ENCODE data around the gene ALMS1.
"Not testable (repeated sequence)": the region's sequence is repeated elsewhere in the genome, so short reads cannot be mapped to it uniquely, and the experiment has no call there.

The ALMS1 gene

DNA sequence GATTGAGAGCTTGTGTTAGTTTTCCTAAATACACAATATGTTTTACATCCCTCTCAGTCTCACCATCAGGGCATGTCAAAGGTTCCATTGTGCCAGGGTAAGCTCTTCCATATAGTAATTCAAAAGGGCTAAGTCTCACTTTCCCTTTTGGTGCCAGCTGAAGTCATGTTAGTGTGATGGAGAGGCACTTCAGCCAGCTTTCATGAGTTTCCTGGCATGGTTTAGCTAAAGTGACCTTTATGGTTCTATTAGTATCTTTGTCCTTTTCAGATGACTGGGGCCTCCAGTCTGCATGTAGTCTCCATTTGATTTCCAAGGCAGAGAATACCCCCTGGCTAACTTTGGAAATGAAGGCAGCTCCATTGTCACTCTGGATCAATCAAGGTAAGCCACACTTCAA is 229.4 kb downstream of the ALMS1 start:
- DNase-seq (ENCODE audit: low read depth in 2 of 3, low spot score in 2 of 3) = no peak

DNA sequence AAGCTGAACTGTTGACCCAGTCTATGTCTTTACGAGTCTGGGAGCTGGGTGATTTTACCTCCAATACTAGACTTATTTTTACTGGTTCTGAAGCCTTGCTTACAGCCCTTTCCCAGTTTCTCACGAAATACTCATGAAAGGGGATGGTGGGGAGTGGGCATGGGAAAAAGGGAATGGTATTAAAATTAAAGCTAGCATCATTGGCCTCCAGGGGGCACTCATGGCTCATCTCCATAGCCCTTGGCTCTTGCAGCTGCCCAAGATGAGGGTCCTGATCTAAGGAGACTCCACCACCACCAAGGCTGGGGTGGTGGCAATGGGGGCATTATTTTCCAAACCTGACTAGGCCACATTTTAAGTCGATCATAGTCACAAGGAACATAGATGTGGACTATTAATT is 234.3 kb downstream of the ALMS1 start:
- not testable (repeated sequence) for DNase-seq (ENCODE audit: low read depth in 2 of 3, low spot score in 2 of 3)

DNA sequence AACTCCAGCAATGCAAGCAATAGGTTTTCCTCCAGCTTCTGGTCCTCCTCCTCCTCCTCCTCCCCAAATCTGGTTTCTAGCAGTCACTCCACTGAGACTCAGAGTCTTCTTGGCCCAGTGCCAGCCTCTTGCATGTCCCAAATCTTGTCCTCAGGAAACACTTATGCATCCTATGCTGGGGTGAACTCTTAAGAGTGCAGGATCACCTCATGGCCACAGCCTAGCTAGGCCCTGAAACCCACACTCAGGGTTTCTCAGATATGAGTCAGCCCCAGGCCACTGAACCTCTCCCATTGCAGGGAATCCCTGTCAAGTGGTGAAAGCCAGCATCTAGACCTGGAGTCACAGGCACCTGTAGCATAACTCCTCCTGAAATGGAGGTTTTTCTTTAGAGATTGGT is 238.4 kb downstream of the ALMS1 start:
- not testable (repeated sequence) for DNase-seq (ENCODE audit: low read depth in 2 of 3, low spot score in 2 of 3)

DNA sequence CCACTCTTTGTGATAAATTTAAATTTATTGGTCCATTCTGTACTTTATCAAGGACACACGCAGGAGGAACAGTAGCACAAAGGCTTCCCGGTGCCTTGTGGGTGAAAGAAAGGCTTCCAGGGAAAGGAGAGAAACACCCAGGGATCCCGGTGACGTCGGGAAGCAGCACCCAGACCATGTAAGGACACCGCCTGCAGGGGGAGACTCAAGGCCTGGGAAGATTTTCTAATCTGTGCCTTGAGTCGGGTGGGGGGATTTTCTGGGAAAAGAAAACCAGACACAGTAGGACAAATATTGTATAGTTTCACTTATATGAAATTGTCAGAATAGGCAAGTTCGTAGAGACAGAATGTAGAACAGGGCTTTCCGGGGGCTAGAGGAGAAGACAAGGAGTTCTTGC is 239.0 kb downstream of the ALMS1 start:
- not testable (repeated sequence) for DNase-seq (ENCODE audit: low read depth in 2 of 3, low spot score in 2 of 3)

DNA sequence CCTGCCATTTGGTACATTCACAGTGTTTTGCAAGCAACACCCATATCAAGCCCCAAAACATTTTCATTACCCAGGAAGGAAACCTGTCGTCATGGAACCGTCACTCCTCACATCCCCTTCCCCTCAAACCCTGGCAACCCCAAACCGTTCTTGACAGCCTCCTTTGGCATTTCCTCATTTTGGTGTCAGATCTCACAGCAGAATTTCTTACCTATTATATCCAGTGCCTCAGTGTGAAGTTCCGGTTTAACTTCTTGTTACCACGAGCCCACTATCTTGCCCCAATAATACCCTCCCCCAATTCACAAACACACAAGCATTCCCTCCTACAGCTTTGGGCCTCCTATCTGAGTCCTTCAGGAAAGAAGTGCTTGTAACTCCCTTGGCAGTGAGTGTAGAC is 240.6 kb downstream of the ALMS1 start:
- DNase-seq (ENCODE audit: low read depth in 2 of 3, low spot score in 2 of 3) = not testable (repeated sequence)

GRCh38 chr2:73628493-73628892 is 242.9 kb downstream of the ALMS1 start:
- not testable (repeated sequence) for DNase-seq (ENCODE audit: low read depth in 2 of 3, low spot score in 2 of 3)

GRCh38 chr2:73630662-73631266 is 245.1 kb downstream of the ALMS1 start:
- not testable (repeated sequence) for DNase-seq (ENCODE audit: low read depth in 2 of 3, low spot score in 2 of 3)

GRCh38 chr2:73636977-73637376 is 251.3 kb downstream of the ALMS1 start:
- DNase-seq (ENCODE audit: low read depth in 2 of 3, low spot score in 2 of 3) = not testable (repeated sequence)

DNA sequence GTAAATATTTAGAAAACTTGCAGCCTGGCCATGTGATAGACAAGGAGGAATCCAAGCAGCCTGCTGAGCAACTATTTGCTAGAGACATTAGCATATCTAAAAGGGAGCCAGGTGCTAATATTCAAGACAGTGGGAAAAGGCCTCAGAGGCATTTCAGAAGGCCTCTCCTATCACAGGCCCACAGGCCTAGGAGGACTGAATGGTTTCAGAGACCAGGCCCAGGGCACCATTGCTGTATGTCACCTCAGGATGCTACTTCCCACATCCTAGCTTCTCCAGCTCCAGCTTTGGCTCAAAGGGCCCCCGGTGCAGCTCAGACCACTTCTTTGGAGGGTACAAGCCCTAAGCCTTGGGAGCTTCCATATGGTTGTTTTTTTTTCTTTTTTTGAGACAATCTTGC is 252.8 kb downstream of the ALMS1 start:
- DNase-seq (ENCODE audit: low read depth in 2 of 3, low spot score in 2 of 3) = no peak

- no peak for DNase-seq (ENCODE audit: low read depth in 2 of 3, low spot score in 2 of 3)
These were observed 254.9 kb downstream of the ALMS1 start for GRCh38 chr2:73640511-73640911.

DNA sequence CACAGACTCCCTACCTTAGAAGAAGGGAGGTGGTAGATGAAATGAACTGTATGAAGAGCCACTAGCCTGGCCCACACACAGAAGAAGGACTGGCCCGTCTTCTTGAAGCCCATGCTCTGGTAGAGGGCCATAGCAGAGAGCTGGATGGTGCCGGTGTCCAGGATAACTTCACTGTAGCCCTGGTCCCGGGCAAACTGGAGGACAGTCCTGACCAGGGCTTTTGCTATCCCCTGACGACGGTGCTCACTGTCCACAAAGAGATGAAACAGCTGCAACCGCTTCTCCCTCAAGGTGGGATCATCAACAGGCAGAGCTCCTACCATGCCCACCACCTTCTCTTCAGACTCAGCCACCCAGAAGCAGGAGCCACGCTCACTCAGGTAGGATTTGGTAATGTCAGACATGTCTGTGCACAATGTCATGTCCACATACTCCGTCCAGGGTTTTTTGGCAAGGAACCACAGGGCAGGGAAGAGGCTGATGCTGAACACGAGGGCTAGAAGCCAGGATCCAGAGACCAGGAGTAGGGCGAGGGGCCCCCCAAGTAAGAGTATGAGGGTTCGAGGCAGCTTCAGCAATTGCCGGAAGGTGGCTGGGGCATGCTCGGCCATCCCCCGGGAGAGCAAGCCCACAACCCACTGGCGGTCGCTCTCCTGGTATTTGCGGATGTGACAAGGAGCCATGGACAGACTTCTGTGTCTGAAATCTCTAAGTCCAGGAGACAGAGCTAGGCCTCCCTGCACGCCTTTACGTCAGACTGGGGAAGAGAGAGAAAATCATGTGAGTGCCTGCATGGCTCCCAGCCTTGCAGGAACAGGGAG is 255.5 kb downstream of the ALMS1 start:
- no peak for DNase-seq (ENCODE audit: low read depth in 2 of 3, low spot score in 2 of 3)

DNA sequence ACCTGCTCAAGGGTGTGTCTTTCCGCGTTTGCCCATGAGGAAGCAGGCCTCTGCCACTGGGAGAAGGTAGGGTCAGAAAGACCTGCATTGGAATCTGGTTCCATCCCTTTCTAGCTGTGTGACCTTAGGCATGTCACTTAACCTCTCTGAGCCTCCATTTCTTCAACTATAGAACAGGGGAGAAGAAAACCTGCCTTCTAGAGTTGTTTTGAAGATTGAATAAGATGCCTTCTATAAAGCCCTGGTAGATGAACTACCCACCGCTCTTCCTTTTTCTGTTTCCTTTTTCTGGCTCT is 256.1 kb downstream of the ALMS1 start:
- no peak for DNase-seq (ENCODE audit: low read depth in 2 of 3, low spot score in 2 of 3)

DNA sequence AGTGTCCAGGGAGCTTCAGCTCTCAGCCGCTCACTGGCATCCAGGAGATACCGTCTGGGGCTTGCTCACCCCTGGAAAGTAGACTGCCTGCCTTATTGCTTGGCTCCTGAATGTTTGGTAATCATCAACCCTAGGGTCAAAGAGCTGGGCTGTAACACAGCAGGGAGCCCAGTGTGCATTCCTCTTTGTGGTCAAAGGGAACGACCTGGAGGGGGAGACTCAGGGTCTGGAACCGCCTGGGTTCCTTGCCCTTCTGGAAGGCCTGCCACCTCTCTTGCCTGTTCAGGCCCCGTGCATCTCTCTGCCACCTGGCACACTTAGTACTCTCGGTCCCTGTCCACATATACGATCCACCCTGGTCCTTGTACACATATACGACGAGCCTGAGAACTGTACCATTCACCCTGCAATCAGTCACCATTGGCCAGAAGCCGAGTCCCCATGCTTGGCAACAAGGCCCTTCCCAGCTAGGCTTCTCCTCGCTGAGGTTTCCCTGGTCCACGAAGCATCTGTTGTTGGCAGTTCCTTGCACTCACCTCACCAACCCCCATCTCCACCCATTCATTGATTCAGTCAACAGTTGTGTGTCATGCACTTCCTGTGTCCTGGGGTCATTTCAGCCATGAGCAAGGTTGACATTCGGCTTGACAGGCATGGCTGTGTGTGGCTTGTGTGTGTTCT is 256.8 kb downstream of the ALMS1 start, which contains the start of gene NAT8:
TSS of gene NAT8 (minus strand) at position 85 of the 681 bp plus-strand sequence. CDS start 794 bp downstream, outside the sequence.
- DNase-seq (ENCODE audit: low read depth in 2 of 3, low spot score in 2 of 3) = no peak

DNA sequence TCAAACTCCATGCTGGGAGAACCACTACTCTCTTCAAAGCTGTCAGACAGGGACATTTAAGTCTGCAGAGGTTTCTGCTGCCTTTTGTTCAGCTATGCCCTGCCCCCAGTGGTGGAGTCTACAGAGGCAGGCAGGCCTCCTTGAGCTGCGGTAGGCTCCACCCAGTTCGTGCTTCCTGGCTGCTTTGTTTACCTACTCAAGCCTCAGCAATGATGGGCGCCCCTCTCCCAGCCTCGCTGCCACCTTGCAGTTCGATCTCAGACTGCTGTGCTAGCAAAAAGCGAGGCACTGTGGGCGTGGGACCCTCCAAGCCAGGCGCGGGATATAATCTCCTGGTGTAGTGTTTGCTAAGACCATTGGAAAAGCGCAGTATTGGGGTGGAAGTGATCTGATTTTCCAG is 262.1 kb downstream of the ALMS1 start:
- DNase-seq (ENCODE audit: low read depth in 2 of 3, low spot score in 2 of 3) = not testable (repeated sequence)

- no peak for DNase-seq (ENCODE audit: low read depth in 2 of 3, low spot score in 2 of 3)
These were observed 266.1 kb downstream of the ALMS1 start for GRCh38 chr2:73651591-73652230.

DNA sequence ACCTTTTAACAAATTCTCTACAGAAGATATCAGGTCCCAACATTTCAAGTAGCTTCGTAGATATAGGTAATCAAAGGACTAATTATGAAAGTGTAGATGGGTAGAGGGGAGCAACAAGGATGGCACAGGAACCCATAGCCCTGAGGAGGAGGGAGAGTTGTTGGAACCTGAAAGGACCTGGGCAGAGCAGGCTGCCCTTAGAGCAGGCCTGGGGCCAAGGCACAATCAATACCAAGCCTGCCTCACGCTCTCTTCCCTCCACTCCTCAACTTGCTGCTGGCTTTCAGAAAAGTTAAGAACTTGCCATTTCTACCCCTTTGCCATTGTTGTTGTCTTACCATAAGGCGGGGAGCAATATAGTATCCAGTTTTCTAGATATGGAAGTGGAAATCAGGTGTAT is 266.7 kb downstream of the ALMS1 start:
- no peak for DNase-seq (ENCODE audit: low read depth in 2 of 3, low spot score in 2 of 3)

GRCh38 chr2:73654175-73654574 is 268.5 kb downstream of the ALMS1 start:
- DNase-seq (ENCODE audit: low read depth in 2 of 3, low spot score in 2 of 3) = no peak

Measured in activated CD8-positive, alpha-beta memory T cell treated with anti-CD3 and anti-CD28 coated beads for 48 hours (primary cell).